ENCODE data around the gene ZNF22.

The ZNF22 gene

DNA sequence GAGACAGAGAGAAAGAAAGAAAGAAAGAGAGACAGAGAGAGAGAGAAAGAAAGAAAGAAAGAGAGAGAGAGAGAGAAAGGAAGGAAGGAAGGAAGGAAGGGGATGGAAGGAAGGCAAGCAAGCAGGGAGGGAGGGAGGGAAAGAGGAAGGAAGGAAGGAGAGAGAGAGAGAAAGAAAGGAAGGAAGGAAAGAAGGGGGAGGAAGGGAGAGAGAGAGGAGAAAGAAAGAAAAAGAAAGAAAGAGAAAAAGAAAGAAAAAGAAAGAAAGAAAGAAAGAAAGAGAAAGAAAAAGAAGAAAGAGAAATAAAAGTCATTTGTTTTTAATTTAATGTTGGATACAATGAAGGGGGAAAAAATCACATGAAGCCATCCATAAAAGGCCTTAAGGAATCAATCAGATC lies 45.8 kb upstream of the ZNF22 start:
- Histone ChIP-seq H3K4me1 (ENCODE audit: control insufficient read depth in 2 of 2, insufficient read depth in 1 of 2, low read depth in 1 of 2, low read length in 2 of 2) (peaks cover 10 to 22% of the 10 kb centered on the region in 2 donors), H3K27me3 (ENCODE audit: control insufficient read depth in 3 of 3, insufficient read depth in 3 of 3, low read depth in 1 of 3, low read length in 3 of 3) (no peaks in the 10 kb centered on the region), H3K79me1 (ENCODE audit: low read depth, low read length) (no peaks in the 10 kb centered on the region), H2BK120ac (ENCODE audit: low read depth, low read length) (no peak overlapping the region), H3K4me3 (ENCODE audit: low read length in 2 of 2) (no peak overlapping the region), H4K91ac (ENCODE audit: low read depth, low read length, poor library complexity) (no peak overlapping the region), H2AFZ (ENCODE audit: low read length) (no peak overlapping the region), H2BK15ac (ENCODE audit: low read length) (no peak overlapping the region), H3K9ac (ENCODE audit: low read depth, low read length, poor library complexity) (no peak overlapping the region), H3K23ac (ENCODE audit: low read depth, low read length, poor library complexity) (no peak overlapping the region), H3K36me3 (replicated peaks in 1 of 2; ENCODE audit: control insufficient read depth in 2 of 2, insufficient read depth in 2 of 2, low read length in 2 of 2) (peaks cover 0 to 7% of the 10 kb centered on the region in 2 donors), H2AK5ac (ENCODE audit: low read depth, low read length) (no peak overlapping the region), H3K18ac (ENCODE audit: low read length) (no peak overlapping the region), H3K4me2 (ENCODE audit: insufficient read depth, low read length, poor library complexity, severe bottlenecking) (no peak overlapping the region), H3K14ac (ENCODE audit: low read length) (no peak overlapping the region), H3K27ac (replicated peaks; ENCODE audit: low read length) (no peak overlapping the region), H4K8ac (ENCODE audit: low read depth, low read length) (no peak overlapping the region), H2BK5ac (ENCODE audit: low read length) (no peak overlapping the region), H3K4ac (ENCODE audit: low read length) (no peak overlapping the region), H2BK12ac (ENCODE audit: low read length) (no peak overlapping the region), H3K9me3 (replicated peaks in 1 of 2; ENCODE audit: control insufficient read depth in 2 of 2, insufficient read depth in 1 of 2, low read depth in 1 of 2, low read length in 2 of 2) (peaks cover 0 to 2% of the 10 kb centered on the region in 2 donors)
- DNase-seq (ENCODE audit: low spot score) = no peak

DNA sequence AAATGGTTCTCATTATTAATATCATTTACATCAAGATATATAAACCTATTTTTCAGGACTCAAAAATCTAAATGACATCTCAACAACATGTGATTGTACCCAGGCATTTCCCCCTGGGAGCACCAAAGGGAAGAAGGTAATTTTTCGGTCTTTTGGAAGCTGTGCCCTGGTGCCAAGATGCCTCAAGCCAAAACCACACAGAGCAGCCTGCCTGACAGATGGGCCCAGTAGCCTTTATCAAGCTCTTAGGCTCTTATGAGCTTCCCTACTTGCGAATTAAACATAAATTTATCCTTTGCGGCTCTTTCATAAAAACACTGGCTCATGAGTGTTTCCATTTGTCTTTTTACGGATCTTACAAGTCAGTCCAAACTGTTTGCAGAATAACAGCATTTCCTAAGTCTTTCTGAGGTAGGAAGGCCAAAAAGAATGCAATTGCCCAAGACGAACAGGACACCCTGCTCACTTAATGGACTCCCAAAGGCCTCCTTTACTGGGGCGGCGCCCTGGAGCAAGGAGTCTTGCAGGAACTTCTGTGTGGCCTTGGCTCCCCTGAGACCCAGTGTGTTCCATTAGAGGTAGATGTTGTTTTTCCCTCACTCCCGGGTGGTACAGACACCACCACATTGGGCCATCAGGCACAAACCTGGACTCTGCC lies 45.2 kb upstream of the ZNF22 start:
- no peak overlapping the region for H2BK5ac ChIP-seq (ENCODE audit: low read length)
- no peak overlapping the region for H3K14ac ChIP-seq (ENCODE audit: low read length)
- no peak overlapping the region for H2AFZ ChIP-seq (ENCODE audit: low read length)
- no peak overlapping the region for H2BK12ac ChIP-seq (ENCODE audit: low read length)
- no peak overlapping the region for H2BK120ac ChIP-seq (ENCODE audit: low read depth, low read length)
- no peak overlapping the region for H2BK15ac ChIP-seq (ENCODE audit: low read length)
- H3K4ac ChIP-seq (ENCODE audit: low read length) = no peak overlapping the region
- no peak overlapping the region for H3K23ac ChIP-seq (ENCODE audit: low read depth, low read length, poor library complexity)
- H3K27ac ChIP-seq (replicated peaks; ENCODE audit: low read length) = no peak overlapping the region
- no peak overlapping the region for H3K18ac ChIP-seq (ENCODE audit: low read length)
- no peaks in the 10 kb centered on the region for H3K79me1 ChIP-seq (ENCODE audit: low read depth, low read length)
- no peak overlapping the region for H2AK5ac ChIP-seq (ENCODE audit: low read depth, low read length)
- H3K36me3 ChIP-seq (replicated peaks in 1 of 2; ENCODE audit: control insufficient read depth in 2 of 2, insufficient read depth in 2 of 2, low read length in 2 of 2) = peaks cover 0 to 7% of the 10 kb centered on the region in 2 donors
- no peak for DNase-seq (ENCODE audit: low spot score)
- no peak overlapping the region for H4K91ac ChIP-seq (ENCODE audit: low read depth, low read length, poor library complexity)
- WGBS, 2 donors (ENCODE audit: extremely low coverage in 2 of 2, insufficient read length in 2 of 2, insufficient replicate concordance in 1 of 2) = no CpG with 5 or more reads among the region's 8 CpGs
- no peak overlapping the region for H3K4me3 ChIP-seq (ENCODE audit: low read length in 2 of 2)
- no peak overlapping the region for H3K4me2 ChIP-seq (ENCODE audit: insufficient read depth, low read length, poor library complexity, severe bottlenecking)
- peaks cover 0 to 2% (median 0%) of the 10 kb centered on the region in 3 experiments for H3K27me3 ChIP-seq (ENCODE audit: control insufficient read depth in 3 of 3, insufficient read depth in 3 of 3, low read depth in 1 of 3, low read length in 3 of 3)
- H3K4me1 ChIP-seq (ENCODE audit: control insufficient read depth in 2 of 2, insufficient read depth in 1 of 2, low read depth in 1 of 2, low read length in 2 of 2) = peaks cover 15 to 28% of the 10 kb centered on the region in 2 donors
- H4K8ac ChIP-seq (ENCODE audit: low read depth, low read length) = no peak overlapping the region
- peaks cover 0 to 2% of the 10 kb centered on the region in 2 donors for H3K9me3 ChIP-seq (replicated peaks in 1 of 2; ENCODE audit: control insufficient read depth in 2 of 2, insufficient read depth in 1 of 2, low read depth in 1 of 2, low read length in 2 of 2)
- H3K9ac ChIP-seq (ENCODE audit: low read depth, low read length, poor library complexity) = no peak overlapping the region

DNA sequence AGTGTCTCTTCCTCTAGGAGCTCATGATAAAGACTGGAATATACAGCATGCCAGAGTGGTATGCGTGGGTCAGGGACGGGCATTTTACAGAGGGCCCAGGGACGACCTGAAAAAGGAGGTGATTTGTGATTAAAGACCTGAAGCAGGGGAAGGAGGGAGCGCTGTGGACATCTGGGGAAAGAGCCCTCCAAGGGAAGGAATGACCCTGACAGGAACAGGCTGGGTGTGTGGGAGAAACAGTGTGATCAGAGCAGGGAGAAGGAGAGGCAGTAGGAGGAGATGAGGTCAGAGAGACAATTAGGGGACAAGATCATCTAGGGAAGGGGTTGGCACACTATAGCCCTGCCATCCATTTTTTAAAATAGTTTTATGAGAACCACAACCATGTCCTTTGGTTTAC lies 44.5 kb upstream of the ZNF22 start:
- Histone ChIP-seq H2AK5ac (ENCODE audit: low read depth, low read length) (no peak overlapping the region), H3K14ac (ENCODE audit: low read length) (no peak overlapping the region), H3K9me3 (replicated peaks in 1 of 2; ENCODE audit: control insufficient read depth in 2 of 2, insufficient read depth in 1 of 2, low read depth in 1 of 2, low read length in 2 of 2) (peaks cover 0 to 2% of the 10 kb centered on the region in 2 donors), H3K4me2 (ENCODE audit: insufficient read depth, low read length, poor library complexity, severe bottlenecking) (no peak overlapping the region), H2BK5ac (ENCODE audit: low read length) (no peak overlapping the region), H3K9ac (ENCODE audit: low read depth, low read length, poor library complexity) (no peak overlapping the region), H4K91ac (ENCODE audit: low read depth, low read length, poor library complexity) (no peak overlapping the region), H3K79me1 (ENCODE audit: low read depth, low read length) (no peaks in the 10 kb centered on the region), H3K27me3 (ENCODE audit: control insufficient read depth in 3 of 3, insufficient read depth in 3 of 3, low read depth in 1 of 3, low read length in 3 of 3) (peaks cover 0 to 2% (median 0%) of the 10 kb centered on the region in 3 experiments), H3K18ac (ENCODE audit: low read length) (no peak overlapping the region), H3K4me3 (ENCODE audit: low read length in 2 of 2) (no peak overlapping the region), H3K23ac (ENCODE audit: low read depth, low read length, poor library complexity) (no peak overlapping the region), H3K27ac (replicated peaks; ENCODE audit: low read length) (no peak overlapping the region), H2BK120ac (ENCODE audit: low read depth, low read length) (no peak overlapping the region), H4K8ac (ENCODE audit: low read depth, low read length) (no peak overlapping the region), H3K36me3 (replicated peaks in 1 of 2; ENCODE audit: control insufficient read depth in 2 of 2, insufficient read depth in 2 of 2, low read length in 2 of 2) (peaks cover 0 to 7% of the 10 kb centered on the region in 2 donors), H3K4me1 (ENCODE audit: control insufficient read depth in 2 of 2, insufficient read depth in 1 of 2, low read depth in 1 of 2, low read length in 2 of 2) (peaks cover 16 to 34% of the 10 kb centered on the region in 2 donors), H2BK15ac (ENCODE audit: low read length) (no peak overlapping the region), H2AFZ (ENCODE audit: low read length) (no peak overlapping the region), H3K4ac (ENCODE audit: low read length) (no peak overlapping the region), H2BK12ac (ENCODE audit: low read length) (no peak overlapping the region)
- no peak for DNase-seq (ENCODE audit: low spot score)
- WGBS, 2 donors (ENCODE audit: extremely low coverage in 2 of 2, insufficient read length in 2 of 2, insufficient replicate concordance in 1 of 2) = no CpG with 5 or more reads among the region's 4 CpGs

DNA sequence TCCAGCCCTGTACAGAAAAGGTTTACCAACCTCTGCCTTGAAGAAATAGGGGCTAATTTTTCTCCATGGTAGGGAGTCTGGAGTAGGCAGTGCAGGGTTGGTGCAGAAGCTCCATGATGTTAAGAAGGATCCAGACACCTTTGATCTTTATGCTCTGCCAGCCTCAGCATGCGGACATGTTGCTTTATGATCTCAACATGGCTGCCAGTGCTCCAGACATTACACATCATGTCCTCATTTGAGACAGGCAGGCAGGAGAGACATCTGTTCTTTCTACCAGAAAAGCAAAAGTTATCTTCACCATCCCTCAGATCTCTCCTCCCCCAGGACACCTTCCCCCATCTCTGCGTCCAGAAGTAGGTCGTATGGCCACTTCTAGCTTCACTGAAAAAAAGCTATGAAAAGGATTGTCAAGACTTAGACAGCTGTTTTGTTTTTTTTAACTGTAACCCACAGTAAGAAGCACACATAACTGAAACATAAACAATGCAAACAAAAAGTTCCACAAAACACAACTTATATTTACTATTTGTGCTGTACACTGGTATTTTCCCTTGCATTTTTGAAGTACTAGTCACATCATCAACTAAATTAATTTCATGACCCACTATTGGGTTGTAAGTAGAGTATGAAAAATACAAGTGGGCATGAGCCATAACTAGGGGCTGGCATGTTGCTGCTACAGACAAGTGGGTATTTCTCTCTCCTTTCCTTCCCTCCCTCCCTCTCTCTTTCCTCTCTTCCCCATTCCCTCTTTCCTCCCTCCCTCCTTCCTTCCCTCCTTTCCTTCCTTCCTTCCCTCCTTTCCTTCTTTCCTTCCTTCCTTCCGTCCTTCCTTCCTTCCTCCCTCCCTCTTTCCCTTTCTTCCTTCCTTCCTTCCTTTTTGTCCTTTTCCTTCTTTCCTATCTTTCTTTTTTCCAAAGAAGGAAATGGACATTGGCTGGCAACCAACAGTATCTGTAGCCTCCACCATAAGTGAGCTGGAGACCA lies 43.7 kb upstream of the ZNF22 start:
- Histone ChIP-seq H3K18ac (ENCODE audit: low read length) (no peak overlapping the region), H3K27me3 (ENCODE audit: control insufficient read depth in 3 of 3, insufficient read depth in 3 of 3, low read depth in 1 of 3, low read length in 3 of 3) (peaks cover 0 to 2% (median 0%) of the 10 kb centered on the region in 3 experiments), H3K4me1 (ENCODE audit: control insufficient read depth in 2 of 2, insufficient read depth in 1 of 2, low read depth in 1 of 2, low read length in 2 of 2) (peaks cover 16 to 39% of the 10 kb centered on the region in 2 donors), H2BK5ac (ENCODE audit: low read length) (no peak overlapping the region), H2BK12ac (ENCODE audit: low read length) (no peak overlapping the region), H3K36me3 (replicated peaks in 1 of 2; ENCODE audit: control insufficient read depth in 2 of 2, insufficient read depth in 2 of 2, low read length in 2 of 2) (peaks cover 0 to 7% of the 10 kb centered on the region in 2 donors), H3K27ac (replicated peaks; ENCODE audit: low read length) (no peak overlapping the region), H3K14ac (ENCODE audit: low read length) (no peak overlapping the region), H3K4ac (ENCODE audit: low read length) (no peak overlapping the region), H3K4me2 (ENCODE audit: insufficient read depth, low read length, poor library complexity, severe bottlenecking) (no peak overlapping the region), H2AFZ (ENCODE audit: low read length) (no peak overlapping the region), H3K23ac (ENCODE audit: low read depth, low read length, poor library complexity) (no peak overlapping the region), H2BK120ac (ENCODE audit: low read depth, low read length) (no peak overlapping the region), H2AK5ac (ENCODE audit: low read depth, low read length) (no peak overlapping the region), H4K91ac (ENCODE audit: low read depth, low read length, poor library complexity) (no peak overlapping the region), H2BK15ac (ENCODE audit: low read length) (no peak overlapping the region), H3K79me1 (ENCODE audit: low read depth, low read length) (no peaks in the 10 kb centered on the region), H3K9me3 (replicated peaks in 1 of 2; ENCODE audit: control insufficient read depth in 2 of 2, insufficient read depth in 1 of 2, low read depth in 1 of 2, low read length in 2 of 2) (peaks cover 0 to 2% of the 10 kb centered on the region in 2 donors), H3K4me3 (ENCODE audit: low read length in 2 of 2) (no peak overlapping the region), H3K9ac (ENCODE audit: low read depth, low read length, poor library complexity) (no peak overlapping the region), H4K8ac (ENCODE audit: low read depth, low read length) (no peak overlapping the region)
- WGBS, 2 donors (ENCODE audit: extremely low coverage in 2 of 2, insufficient read length in 2 of 2, insufficient replicate concordance in 1 of 2) = no CpG with 5 or more reads among the region's 4 CpGs
- no peak for DNase-seq (ENCODE audit: low spot score)
